Heart left ventricle (tissue), 13 donors: Measurements from ENCODE around the gene C2orf81.

Source experiments
- CTCF ChIP-seq, 12 donors: fragments of 200-600 bp; sonication (generic) in 4 of 12; IDR thresholded peaks; one replicate each; pipeline versions ENCODE4 v1.5.0 to v1.8.0; 2018 to 2022; ENCODE audit warnings: antibody characterized with exemption in 12 of 12, mild to moderate bottlenecking in 5 of 12
- POLR2A ChIP-seq, 2 donors: fragments of 450-650 bp; IDR thresholded peaks; one replicate each; pipeline ENCODE4 v1.6.1; 2017; ENCODE audit warnings: antibody characterized with exemption in 2 of 2, mild to moderate bottlenecking in 2 of 2, moderate library complexity in 2 of 2
- donor health status: ischemic (EF 13 %, LVEDD 7.1; RV severe dilation, severe dysfunction).
- donor health status: DM: no; HTN: yes; CAD: no.
- donor health status: DM: no; HTN: no; CAD: no.
- donor health status: ischemic (EF 25% LVEDD 6.9; RV normal size, moderate dysfunction).
- donor health status: ischemic (EF 25% LVEDD 5.7; RV mildly dilated, moderate dysfunction).
- donor health status: ischemic (EF 35%, LVEDD 5.7; RV mildly dilated, moderate dysfunction).
- donor health status: nonischemic (EF 11% LVEDD 7.7; RV severe dilation, severe dysfunction).
- donor health status: DM: yes; HTN: yes; CAD: no.
- donor health status: PGD.
- donor health status: ischemic (EF 29% LVEDD 5.4; RV normal size, mild dysfunction).
- donor health status: nonischemic (EF 23%, LVEDD 6.1; RV moderate dilation, normal function).

- TF ChIP-seq CTCF (IDR thresholded peaks at IDR 0.05) (no peak), POLR2A (IDR thresholded peaks at IDR 0.05) (no peak)
These were observed 2.1 kb downstream of the C2orf81 start for GRCh38 chr2:74419345-74419744.
